Activated CD4-positive, alpha-beta T cell treated with anti-CD3 and anti-CD28 coated beads, Interleukin-2, amount 50 U/mL, for 4 hours (primary cell): Measurements from ENCODE around the gene CNGA3.

Source experiments
- DNase-seq, 2 experiments: peaks; one replicate each; pipeline ENCODE4 v3.0.0-alpha.2; 2020

CNGA3 gene

GRCh38 chr2:98378901-98379300 lies 32.6 kb downstream of the CNGA3 start:
- DNase-seq, result no peak

- DNase-seq, result no peak
These were observed 33.3 kb downstream of the CNGA3 start for GRCh38 chr2:98379311-98380202.

GRCh38 chr2:98380203-98380535 lies 33.9 kb downstream of the CNGA3 start:
- no peak for DNase-seq

- DNase-seq, result no peak
These were observed 35.2 kb downstream of the CNGA3 start for GRCh38 chr2:98381494-98381893.

- DNase-seq, result no peak
These were observed 35.8 kb downstream of the CNGA3 start for GRCh38 chr2:98382086-98382485.

GRCh38 chr2:98382739-98383138 lies 36.5 kb downstream of the CNGA3 start:
- no peak for DNase-seq

GRCh38 chr2:98383166-98383565 lies 36.9 kb downstream of the CNGA3 start:
- no peak for DNase-seq

- peak; percentile 58 to 61 for DNase-seq
These were observed 38.9 kb downstream of the CNGA3 start for GRCh38 chr2:98385050-98385699.

GRCh38 chr2:98387478-98387877 lies 41.2 kb downstream of the CNGA3 start:
- no peak for DNase-seq

GRCh38 chr2:98388081-98388480 lies 41.8 kb downstream of the CNGA3 start:
- DNase-seq, result no peak

GRCh38 chr2:98388601-98389250 lies 42.5 kb downstream of the CNGA3 start:
- DNase-seq, result no peak

GRCh38 chr2:98389251-98389605 lies 43.0 kb downstream of the CNGA3 start:
- DNase-seq, result no peak

- DNase-seq, result no peak
These were observed 44.6 kb downstream of the CNGA3 start for GRCh38 chr2:98390571-98391476.

- no peak for DNase-seq
These were observed 45.5 kb downstream of the CNGA3 start for GRCh38 chr2:98391581-98392270.

GRCh38 chr2:98393354-98393753 lies 47.1 kb downstream of the CNGA3 start:
- DNase-seq, result no peak

- DNase-seq, result no peak
These were observed 48.4 kb downstream of the CNGA3 start for GRCh38 chr2:98394595-98395153.

- DNase-seq, result no peak
These were observed 49.7 kb downstream of the CNGA3 start for GRCh38 chr2:98395977-98396376.

- DNase-seq, result no peak
These were observed 50.6 kb downstream of the CNGA3 start for GRCh38 chr2:98396745-98397355.

- DNase-seq, result no peak
These were observed 52.9 kb downstream of the CNGA3 start for GRCh38 chr2:98399140-98399539.

- DNase-seq, result no peak
These were observed 57.6 kb downstream of the CNGA3 start for GRCh38 chr2:98403878-98404277.

GRCh38 chr2:98404556-98405250 lies 58.4 kb downstream of the CNGA3 start:
- no peak for DNase-seq
